Activated gamma-delta T cell treated with anti-CD3 and anti-CD28 coated beads, Interleukin-2, amount 50 U/mL, for 16 hours (primary cell): ENCODE data around the gene DUOXA1.

Experiments
- DNase-seq: peaks from one replicate; pipeline ENCODE4 v3.0.0-alpha.2; 2020; ENCODE audit warnings: low read depth

The DUOXA1 gene

DNA sequence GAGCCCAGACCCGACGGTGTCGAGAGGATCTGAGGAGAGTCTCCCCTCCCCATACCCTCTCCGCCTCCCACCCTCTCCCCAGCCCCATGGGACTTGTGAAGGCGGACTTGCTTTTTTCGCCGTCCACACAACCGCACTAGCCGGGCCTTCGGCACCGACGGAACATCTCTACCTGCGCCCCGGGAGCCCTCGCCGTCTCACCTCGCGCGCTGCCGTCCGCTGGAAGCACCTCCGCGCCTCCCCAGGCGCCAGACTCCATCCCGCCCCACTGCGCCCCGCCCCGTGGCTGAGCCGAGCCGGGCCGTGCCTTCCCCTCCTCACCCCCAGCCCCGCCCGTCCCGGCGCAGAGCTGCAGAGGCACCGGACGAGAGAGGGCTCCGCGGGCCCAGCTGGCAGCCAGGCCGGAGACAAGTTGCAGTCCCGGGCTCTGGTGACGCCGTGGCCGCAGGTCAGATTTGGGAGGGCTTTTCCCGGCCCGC, at the start of gene DUOXA1, which contains the start of gene DUOX1:
Gene DUOXA1 (minus strand): TSS at position 229 of the 479 bp plus-strand sequence. CDS start 6,865 bp downstream, outside the sequence.
Gene DUOX1 (plus strand): TSS at position 344 of the 479 bp plus-strand sequence. CDS start 1,973 bp downstream, outside the sequence.
- DNase-seq: no peak

GRCh38 chr15:45177285-45177684, 47.6 kb upstream of the DUOXA1 start:
- DNase-seq: no peak

DNA sequence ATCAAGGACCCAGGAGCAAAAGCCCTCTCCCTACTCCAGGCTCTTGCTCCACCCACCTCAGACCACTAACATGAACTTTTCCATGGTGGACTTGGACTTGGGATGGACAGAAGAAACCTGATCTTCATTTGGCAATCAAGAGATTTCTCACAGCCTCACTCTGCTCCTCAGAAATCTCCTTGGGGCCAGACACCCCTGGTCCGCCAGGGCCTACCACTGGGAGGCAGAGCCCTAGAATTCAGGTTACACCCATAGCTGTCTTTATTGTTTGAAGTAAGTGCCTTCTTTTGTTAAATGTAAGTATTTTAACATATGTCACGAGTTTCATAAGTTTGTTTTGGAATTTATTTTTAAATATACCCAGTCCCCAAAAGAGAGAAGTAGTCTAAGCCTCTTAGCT, 44.9 kb upstream of the DUOXA1 start:
- DNase-seq: no peak

- no peak for DNase-seq
Measured at GRCh38 chr15:45174069-45174468, 44.4 kb upstream of the DUOXA1 start.

- DNase-seq: no peak
Measured at GRCh38 chr15:45171912-45172311, 42.2 kb upstream of the DUOXA1 start.

- DNase-seq: no peak
Measured at GRCh38 chr15:45169608-45170480, 40.2 kb upstream of the DUOXA1 start.

DNA sequence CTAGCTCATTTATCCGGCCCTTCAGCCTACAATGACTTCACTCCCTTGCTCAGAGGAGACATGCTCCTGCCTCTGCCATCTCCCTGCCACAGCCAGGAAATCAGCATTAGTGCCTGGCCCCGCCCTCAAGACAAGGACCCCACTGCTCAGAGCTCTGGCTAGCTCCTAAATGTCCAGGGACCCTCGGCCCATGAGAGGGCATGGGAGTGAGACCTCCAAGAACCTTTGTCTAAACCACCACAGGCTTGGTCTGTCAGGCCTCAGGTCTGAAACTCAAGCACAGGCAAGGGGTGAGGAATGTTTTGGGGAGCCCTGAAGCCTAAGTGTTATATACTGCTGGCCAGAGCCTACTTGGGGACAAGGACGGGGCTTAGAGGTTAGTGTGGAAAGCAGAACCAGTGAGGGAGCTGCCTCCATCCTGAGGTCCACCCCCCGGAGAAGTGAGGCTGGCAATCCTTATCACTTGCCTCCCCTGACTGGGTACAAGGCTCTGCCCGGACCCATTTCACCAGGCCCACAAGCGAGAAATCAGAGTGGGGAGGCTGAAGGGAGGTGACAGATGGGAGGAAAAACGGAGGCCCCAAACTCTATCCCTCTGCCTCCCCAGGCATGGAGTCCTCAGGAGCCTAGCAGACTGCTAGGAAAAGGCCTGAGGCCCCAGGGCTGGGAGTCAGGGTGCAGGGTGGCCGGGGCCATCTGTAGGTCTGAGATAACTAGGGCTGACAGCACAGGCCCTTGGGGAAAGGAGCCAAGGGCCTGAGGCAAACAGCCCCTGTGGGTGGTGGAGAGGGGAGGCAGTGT, 39.3 kb upstream of the DUOXA1 start:
- no peak for DNase-seq

- DNase-seq: no peak
Measured at GRCh38 chr15:45168286-45168685, 38.6 kb upstream of the DUOXA1 start.

- DNase-seq: no peak
Measured at GRCh38 chr15:45167631-45168205, 38.0 kb upstream of the DUOXA1 start.

GRCh38 chr15:45166834-45167630, 37.4 kb upstream of the DUOXA1 start:
- peak; percentile 66 for DNase-seq

GRCh38 chr15:45165536-45165935, 35.9 kb upstream of the DUOXA1 start:
- DNase-seq: no peak

GRCh38 chr15:45164914-45165313, 35.2 kb upstream of the DUOXA1 start:
- DNase-seq: no peak

DNA sequence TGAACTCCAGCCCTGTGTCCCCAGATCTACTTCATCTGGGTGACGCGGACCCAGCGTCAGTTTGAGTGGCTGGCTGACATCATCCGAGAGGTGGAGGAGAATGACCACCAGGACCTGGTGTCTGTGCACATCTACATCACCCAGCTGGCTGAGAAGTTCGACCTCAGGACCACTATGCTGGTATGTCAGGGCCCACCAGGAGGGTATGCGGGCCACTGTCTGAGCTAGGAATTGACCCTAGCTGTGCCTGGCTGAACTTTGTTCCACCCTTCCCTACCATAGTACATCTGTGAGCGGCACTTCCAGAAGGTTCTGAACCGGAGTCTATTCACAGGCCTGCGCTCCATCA, 33.8 kb upstream of the DUOXA1 start:
- no peak for DNase-seq

- DNase-seq: peak; percentile 41
Measured at GRCh38 chr15:45162771-45163507, 33.3 kb upstream of the DUOXA1 start.

DNA sequence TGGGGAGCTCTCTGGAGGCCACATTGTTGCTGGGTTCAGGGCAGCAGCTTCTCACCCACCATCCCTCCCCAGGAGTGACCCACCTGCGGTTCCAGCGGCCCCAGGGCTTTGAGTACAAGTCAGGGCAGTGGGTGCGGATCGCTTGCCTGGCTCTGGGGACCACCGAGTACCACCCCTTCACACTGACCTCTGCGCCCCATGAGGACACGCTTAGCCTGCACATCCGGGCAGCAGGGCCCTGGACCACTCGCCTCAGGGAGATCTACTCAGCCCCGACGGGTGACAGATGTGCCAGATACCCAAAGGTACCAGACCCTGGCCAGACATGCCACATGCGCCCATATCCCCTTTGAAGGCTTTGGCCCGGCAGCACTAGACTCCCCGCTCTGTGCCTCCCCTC, 32.0 kb upstream of the DUOXA1 start:
- no peak for DNase-seq

DNA sequence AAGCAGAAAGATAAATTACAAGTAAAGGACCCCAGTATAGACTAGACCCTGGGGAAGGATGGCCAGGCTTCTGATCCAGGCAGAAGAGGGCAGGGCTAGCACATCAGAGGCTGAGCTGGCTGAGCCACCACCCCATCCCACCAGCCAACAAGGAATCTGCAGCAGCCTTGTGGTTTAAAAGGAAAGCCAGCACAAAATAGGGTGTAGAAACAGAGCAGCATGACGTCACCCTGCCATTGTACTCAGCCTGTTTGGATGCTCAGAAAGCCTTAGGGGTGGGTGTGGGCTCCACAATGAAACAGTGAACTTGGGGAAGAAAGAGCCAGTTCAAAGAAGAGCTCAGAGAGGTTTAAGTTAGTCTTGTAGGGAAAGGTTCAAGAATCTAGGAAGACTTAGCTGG, 28.3 kb upstream of the DUOXA1 start:
- no peak for DNase-seq

DNA sequence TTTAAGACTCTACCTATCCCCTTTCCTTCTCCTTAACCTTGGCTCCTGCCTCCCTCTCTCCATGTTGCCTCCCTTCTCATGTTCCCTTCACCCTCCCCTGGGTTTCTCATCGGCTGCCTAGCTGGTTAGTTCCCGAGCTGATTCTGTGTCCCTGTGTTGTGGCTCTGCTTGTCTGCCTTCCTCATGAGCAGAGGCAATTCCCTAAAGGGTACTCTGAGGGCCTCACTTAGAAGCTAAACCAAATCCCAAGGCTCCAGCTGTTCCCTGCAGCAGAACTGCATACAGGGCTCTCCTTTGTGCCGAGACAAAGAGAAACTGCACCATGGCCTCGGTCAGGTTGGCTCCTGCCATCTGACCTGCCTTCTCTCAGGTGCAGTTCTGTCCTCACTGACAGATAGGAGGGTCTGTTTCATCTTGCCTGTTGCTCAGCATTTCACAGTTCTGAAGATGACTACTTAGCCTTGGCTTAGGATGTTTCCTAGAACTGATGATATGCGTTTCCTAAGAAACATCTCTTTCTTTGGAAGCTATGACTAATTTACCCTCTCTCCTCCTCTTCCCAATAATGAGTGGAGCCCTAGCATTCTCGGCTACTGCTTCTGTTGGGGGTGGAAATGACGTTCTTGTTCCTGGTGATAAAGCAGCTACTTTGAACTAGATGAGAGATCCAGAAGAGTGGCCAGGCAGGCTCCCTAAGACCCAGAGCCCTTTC, 27.2 kb upstream of the DUOXA1 start:
- DNase-seq: no peak

GRCh38 chr15:45155739-45156138, 26.1 kb upstream of the DUOXA1 start:
- no peak for DNase-seq

- DNase-seq: no peak
Measured at GRCh38 chr15:45151998-45152828, 22.5 kb upstream of the DUOXA1 start.
